Limb (tissue), 2 donors: ENCODE data around the gene KARS1.

Source experiments
- DNase-seq, 2 donors: peaks; one replicate each; pipeline ENCODE4 v3.0.0-alpha.2; 2016; ENCODE audit errors: extremely low spot score in 2 of 2

The KARS1 gene

GRCh38 chr16:75588716-75589115 lies 58.7 kb downstream of the KARS1 start:
- DNase-seq: no peak

- DNase-seq: no peak
Measured at GRCh38 chr16:75584108-75584507, 63.4 kb downstream of the KARS1 start.

- DNase-seq: no peak
Measured at GRCh38 chr16:75579281-75579834, 68.1 kb downstream of the KARS1 start.

GRCh38 chr16:75578725-75579124 lies 68.7 kb downstream of the KARS1 start:
- DNase-seq: no peak

GRCh38 chr16:75578212-75578611 lies 69.3 kb downstream of the KARS1 start:
- DNase-seq: no peak
